ENCODE measurements around the gene FAM53A.
"Not testable (repeated sequence)": the region's sequence is repeated elsewhere in the genome, so short reads cannot be mapped to it uniquely, and the experiment has no call there.

The FAM53A gene

DNA sequence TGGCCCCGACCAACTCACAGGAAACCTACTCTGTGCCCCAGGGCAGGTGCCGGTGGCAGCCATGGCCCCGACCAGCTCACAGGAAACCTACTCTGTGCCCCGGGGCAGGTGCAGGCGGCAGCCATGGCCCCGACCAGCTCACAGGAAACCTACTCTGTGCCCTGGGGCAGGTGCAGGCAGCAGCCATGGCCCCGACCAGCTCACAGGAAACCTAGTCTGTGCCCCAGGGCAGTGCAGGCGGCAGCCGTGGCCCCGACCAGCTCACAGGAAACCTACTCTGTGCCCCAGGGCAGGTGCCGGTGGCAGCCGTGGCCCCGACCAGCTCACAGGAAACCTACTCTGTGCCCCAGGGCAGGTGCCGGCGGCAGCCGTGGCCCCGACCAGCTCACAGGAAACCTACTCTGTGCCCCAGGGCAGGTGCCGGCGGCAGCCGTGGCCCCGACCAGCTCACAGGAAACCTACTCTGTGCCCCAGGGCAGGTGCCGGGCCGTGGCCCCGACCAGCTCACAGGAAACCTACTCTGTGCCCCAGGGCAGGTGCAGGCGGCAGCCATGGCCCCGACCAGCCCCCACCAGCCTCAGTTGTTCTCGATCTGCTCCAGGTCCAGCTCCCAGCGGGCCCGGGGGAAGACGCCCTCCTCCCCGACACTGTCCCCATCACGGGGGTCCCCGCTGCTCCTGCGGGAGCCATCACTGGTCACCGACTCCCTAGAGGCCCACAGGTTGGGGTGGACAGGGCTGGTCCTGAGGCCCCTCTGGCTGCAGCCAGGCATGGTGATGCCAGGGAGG lies 43.2 kb downstream of the FAM53A start:
- H3K9ac ChIP-seq (ENCODE audit: low read depth, low read length); H3K4me1 ChIP-seq (ENCODE audit: insufficient read depth, low read length): not testable (repeated sequence)

DNA sequence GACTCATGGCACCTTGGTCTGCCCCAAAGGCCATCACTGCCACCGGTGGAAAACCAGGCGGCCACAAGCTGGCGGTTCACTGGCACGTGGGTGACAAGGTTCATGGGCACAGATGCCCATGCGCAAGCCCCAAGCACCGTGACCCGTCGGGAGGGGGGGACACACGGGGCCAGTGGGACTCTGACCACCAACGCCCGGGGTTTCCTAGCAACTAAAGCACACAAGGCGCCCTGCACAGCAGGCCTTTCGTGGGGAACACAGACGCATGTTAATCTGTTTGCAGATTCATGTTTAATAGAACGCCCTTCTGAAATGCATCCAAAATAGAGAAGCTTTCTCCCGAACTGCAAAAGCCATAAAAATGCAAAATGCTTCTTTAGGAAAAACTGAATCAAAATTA lies 43.9 kb downstream of the FAM53A start:
- Histone ChIP-seq H3K4me3 (ENCODE audit: low read length) (no peak overlapping the region), H3K9ac (ENCODE audit: low read depth, low read length) (no peak overlapping the region), H3K9me3 (ENCODE audit: insufficient read depth, low read depth, low read length) (no peaks in the 10 kb centered on the region), H3K27me3 (ENCODE audit: insufficient read depth, low read length) (no peaks in the 10 kb centered on the region), H3K27ac (ENCODE audit: low read length) (no peak overlapping the region), H3K36me3 (ENCODE audit: insufficient read depth, low read depth, low read length) (no peaks in the 10 kb centered on the region), H3K4me1 (ENCODE audit: insufficient read depth, low read length) (no peaks in the 10 kb centered on the region)

More for the DNA sequence above, 43.2 kb downstream of the FAM53A start:
- not testable (repeated sequence) for H3K27ac ChIP-seq (ENCODE audit: low read length); H3K27me3 ChIP-seq (ENCODE audit: insufficient read depth, low read length); H3K9me3 ChIP-seq (ENCODE audit: insufficient read depth, low read depth, low read length); H3K36me3 ChIP-seq (ENCODE audit: insufficient read depth, low read depth, low read length); H3K4me3 ChIP-seq (ENCODE audit: low read length)

DNA sequence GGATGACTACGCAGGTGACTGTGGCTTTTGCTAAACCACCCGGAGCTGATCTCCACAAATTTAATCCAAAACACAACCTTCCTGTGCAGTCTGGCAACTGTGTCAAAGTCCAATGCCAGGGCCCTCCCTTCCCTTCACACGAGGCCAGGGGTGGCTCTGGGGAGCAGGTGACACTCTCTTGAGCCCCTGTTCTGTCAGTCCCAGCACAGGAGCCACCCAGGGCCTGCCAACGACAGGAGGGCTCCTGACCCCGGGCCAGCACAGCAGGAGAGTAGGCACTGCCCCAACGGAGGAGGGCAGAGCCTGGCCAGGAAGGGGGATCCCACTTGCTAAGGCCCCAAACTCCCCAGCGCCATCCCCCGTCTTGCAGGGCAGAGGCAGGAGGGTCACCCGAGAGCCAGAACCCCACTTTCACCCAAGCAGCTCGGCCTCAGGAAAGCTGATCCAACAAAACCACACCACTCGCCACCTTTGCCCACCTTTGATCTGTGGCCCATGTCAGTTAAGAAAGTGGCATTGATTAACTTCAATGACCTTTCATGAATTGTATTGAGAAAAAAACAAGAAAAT lies 44.7 kb downstream of the FAM53A start:
- H3K27me3 ChIP-seq (ENCODE audit: insufficient read depth, low read length) = no peaks in the 10 kb centered on the region
- H3K4me3 ChIP-seq (ENCODE audit: low read length) = no peak overlapping the region
- no peaks in the 10 kb centered on the region for H3K36me3 ChIP-seq (ENCODE audit: insufficient read depth, low read depth, low read length)

DNA sequence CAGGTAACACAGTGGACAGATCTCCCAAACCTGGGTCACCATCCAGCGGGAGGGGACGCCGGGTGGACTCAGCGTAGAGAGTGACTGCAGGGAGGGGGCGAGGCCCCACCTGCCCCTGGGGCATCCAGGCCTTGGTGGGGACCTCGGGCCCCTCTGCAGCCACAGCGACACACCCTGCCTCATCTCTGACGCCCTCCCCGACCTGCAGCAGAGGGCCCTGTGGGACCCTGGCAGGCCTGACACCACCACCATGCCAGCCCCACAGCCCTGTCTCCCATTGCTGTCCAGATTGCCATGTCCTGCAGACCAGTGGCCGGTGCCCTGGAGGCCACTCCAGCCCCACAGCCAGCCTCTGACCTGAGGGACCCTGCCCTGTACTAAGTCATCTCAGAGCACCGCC lies 45.2 kb downstream of the FAM53A start:
- no peaks in the 10 kb centered on the region for H3K9me3 ChIP-seq (ENCODE audit: insufficient read depth, low read depth, low read length)
- no peaks in the 10 kb centered on the region for H3K4me1 ChIP-seq (ENCODE audit: insufficient read depth, low read length)
- H3K4me3 ChIP-seq (ENCODE audit: low read length) = no peak overlapping the region
- H3K9ac ChIP-seq (ENCODE audit: low read depth, low read length) = no peak overlapping the region
- H3K27ac ChIP-seq (ENCODE audit: low read length) = no peak overlapping the region
- H3K27me3 ChIP-seq (ENCODE audit: insufficient read depth, low read length) = no peaks in the 10 kb centered on the region
- no peaks in the 10 kb centered on the region for H3K36me3 ChIP-seq (ENCODE audit: insufficient read depth, low read depth, low read length)

More for the DNA sequence above, 44.7 kb downstream of the FAM53A start:
- Histone ChIP-seq H3K9me3 (ENCODE audit: insufficient read depth, low read depth, low read length) (no peaks in the 10 kb centered on the region), H3K9ac (ENCODE audit: low read depth, low read length) (no peak overlapping the region), H3K4me1 (ENCODE audit: insufficient read depth, low read length) (no peaks in the 10 kb centered on the region), H3K27ac (ENCODE audit: low read length) (no peak overlapping the region)

DNA sequence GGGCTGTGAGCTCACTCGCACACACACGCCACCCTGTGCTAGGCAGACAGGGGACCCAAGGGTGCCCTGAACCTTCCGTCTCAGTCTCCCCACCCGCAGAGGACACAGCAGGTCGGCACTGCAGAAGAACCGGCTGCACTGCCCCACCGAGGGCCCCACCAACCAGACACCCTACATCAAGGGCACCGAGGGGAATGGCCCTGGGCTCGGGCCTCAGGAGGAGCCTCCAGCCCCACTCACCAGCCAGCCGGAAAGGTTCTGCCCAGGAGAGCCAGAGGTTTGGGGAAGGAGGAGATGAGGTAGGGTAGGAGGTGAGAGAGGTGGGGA lies 45.9 kb downstream of the FAM53A start:
- no peaks in the 10 kb centered on the region for H3K4me1 ChIP-seq (ENCODE audit: insufficient read depth, low read length)
- no peaks in the 10 kb centered on the region for H3K27me3 ChIP-seq (ENCODE audit: insufficient read depth, low read length)
- no peak overlapping the region for H3K9ac ChIP-seq (ENCODE audit: low read depth, low read length)
- no peaks in the 10 kb centered on the region for H3K36me3 ChIP-seq (ENCODE audit: insufficient read depth, low read depth, low read length)
- H3K4me3 ChIP-seq (ENCODE audit: low read length) = no peak overlapping the region
- no peak overlapping the region for H3K27ac ChIP-seq (ENCODE audit: low read length)
- no peaks in the 10 kb centered on the region for H3K9me3 ChIP-seq (ENCODE audit: insufficient read depth, low read depth, low read length)

DNA sequence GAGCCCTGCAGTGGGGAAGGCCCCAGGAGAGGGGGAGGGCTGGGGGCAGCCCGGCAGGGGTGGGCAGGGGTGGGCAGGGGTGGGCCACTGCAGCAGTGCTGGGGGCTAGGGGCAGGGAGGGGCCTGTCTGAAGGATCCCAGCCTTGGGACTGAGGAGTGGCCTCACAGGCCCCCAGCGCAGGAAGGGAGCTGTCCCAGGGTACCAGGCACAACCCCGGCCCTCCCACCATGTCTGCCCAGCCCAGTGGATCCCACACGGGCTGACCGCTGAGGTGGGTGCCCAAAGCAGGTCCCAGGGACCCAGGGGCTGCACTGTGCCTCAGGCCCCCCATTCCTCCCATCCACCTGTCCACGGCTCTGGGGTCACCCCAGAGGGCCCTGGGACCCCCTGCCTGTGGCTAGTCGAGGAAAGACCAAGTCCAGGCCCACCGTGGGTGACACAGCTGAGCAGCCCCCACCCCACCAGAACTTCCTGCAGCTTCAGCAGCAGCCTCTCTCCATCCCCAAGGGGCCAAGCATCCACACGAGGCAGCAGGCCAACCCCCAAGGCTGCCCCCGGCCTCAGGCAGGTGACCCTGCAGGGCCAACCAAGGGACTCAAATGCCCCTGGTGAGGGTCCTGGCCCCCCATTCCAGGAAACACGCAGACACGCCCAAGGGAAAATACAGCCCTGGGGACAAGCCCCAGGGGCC lies 46.4 kb downstream of the FAM53A start:
- Histone ChIP-seq H3K4me1 (ENCODE audit: insufficient read depth, low read length) (no peaks in the 10 kb centered on the region), H3K27me3 (ENCODE audit: insufficient read depth, low read length) (no peaks in the 10 kb centered on the region), H3K9ac (ENCODE audit: low read depth, low read length) (no peak overlapping the region)

DNA sequence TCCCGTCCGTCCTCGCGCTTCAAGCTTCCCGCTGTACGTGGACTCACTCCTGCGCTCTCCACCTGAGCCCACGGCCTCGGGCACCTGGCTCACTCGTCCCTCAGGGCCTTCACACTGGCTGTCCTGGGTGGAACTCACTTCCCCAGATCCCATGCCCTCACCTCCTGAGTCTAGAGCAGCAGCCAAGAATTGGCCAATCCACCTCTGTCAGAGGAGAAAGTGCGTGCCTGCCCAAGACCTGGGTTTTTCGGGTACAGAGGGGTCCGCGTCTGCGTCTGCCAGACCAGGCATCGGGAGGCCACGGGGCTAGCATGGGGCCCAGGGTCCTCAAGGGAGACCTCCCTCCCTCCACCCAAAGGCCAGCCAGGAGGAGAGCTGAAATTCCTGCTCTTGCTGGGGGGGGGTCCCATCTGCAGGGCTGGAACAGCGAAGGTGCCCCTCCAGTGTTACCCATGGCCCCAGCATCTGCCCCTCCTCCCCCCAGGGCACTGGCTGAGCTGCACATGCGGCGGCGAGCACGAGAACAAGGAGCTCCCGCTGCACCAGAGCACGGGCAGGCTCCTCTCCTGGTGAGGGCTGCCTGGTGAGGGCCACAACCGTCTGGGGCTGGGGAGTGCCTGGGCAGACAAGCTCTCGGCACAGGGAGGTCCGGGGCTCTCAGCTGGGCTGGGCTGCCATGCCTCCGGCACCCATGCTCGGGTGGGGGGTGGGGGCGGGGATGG lies 47.5 kb downstream of the FAM53A start:
- Histone ChIP-seq H3K9ac (ENCODE audit: low read depth, low read length) (no peak overlapping the region), H3K9me3 (ENCODE audit: insufficient read depth, low read depth, low read length) (no peaks in the 10 kb centered on the region), H3K36me3 (ENCODE audit: insufficient read depth, low read depth, low read length) (no peaks in the 10 kb centered on the region), H3K4me3 (ENCODE audit: low read length) (no peak overlapping the region), H3K27me3 (ENCODE audit: insufficient read depth, low read length) (no peaks in the 10 kb centered on the region), H3K4me1 (ENCODE audit: insufficient read depth, low read length) (no peaks in the 10 kb centered on the region), H3K27ac (ENCODE audit: low read length) (no peak overlapping the region)

More for the DNA sequence above, 46.4 kb downstream of the FAM53A start:
- Histone ChIP-seq H3K9me3 (ENCODE audit: insufficient read depth, low read depth, low read length) (no peaks in the 10 kb centered on the region), H3K36me3 (ENCODE audit: insufficient read depth, low read depth, low read length) (no peaks in the 10 kb centered on the region), H3K27ac (ENCODE audit: low read length) (no peak overlapping the region), H3K4me3 (ENCODE audit: low read length) (no peak overlapping the region)

DNA sequence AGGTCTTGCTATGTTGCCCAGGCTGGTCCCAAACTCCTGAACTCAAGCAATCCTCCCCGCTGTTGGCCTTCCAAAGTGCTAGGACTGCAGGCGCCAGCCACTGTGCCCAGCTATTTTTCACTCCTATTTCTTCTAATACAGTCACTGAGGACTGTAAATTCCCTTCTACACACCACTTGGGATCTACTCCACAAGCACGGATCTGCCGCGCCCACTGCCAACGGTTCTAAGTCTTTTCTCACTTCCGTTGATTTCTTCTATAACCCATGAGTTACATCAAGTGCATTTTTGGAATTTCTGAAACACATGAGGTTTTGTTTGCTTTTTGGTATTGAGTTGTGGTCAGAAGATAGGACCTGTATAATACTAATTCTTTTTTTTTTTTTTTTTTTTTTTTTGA lies 48.6 kb downstream of the FAM53A start:
- H3K27me3 ChIP-seq (ENCODE audit: insufficient read depth, low read length) = no peaks in the 10 kb centered on the region
- no peak overlapping the region for H3K4me3 ChIP-seq (ENCODE audit: low read length)
- H3K4me1 ChIP-seq (ENCODE audit: insufficient read depth, low read length) = no peaks in the 10 kb centered on the region
- no peak overlapping the region for H3K27ac ChIP-seq (ENCODE audit: low read length)
- no peaks in the 10 kb centered on the region for H3K36me3 ChIP-seq (ENCODE audit: insufficient read depth, low read depth, low read length)
- no peak overlapping the region for H3K9ac ChIP-seq (ENCODE audit: low read depth, low read length)
- no peaks in the 10 kb centered on the region for H3K9me3 ChIP-seq (ENCODE audit: insufficient read depth, low read depth, low read length)

DNA sequence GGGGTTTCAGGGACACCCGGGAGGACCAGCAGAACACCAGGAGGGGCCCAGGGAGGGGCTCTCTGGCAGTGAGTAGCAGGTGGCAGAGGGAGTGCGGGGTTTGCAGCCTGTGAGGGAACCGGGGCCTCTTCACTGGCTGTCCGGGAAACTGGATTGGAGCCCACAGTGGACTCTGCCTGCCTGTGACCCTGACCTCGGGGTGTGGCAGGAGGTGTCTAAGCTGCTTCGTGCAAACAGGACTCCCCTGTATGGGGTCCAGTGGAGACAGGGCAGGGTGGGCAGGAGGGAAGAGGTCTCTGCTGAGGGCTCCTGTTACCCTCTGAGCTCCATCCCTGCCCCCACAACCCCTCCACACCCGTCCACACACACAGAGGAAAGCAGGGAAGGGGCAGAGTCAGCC lies 50.1 kb downstream of the FAM53A start:
- Histone ChIP-seq H3K27me3 (ENCODE audit: insufficient read depth, low read length) (no peaks in the 10 kb centered on the region), H3K9ac (ENCODE audit: low read depth, low read length) (no peak overlapping the region)

DNA sequence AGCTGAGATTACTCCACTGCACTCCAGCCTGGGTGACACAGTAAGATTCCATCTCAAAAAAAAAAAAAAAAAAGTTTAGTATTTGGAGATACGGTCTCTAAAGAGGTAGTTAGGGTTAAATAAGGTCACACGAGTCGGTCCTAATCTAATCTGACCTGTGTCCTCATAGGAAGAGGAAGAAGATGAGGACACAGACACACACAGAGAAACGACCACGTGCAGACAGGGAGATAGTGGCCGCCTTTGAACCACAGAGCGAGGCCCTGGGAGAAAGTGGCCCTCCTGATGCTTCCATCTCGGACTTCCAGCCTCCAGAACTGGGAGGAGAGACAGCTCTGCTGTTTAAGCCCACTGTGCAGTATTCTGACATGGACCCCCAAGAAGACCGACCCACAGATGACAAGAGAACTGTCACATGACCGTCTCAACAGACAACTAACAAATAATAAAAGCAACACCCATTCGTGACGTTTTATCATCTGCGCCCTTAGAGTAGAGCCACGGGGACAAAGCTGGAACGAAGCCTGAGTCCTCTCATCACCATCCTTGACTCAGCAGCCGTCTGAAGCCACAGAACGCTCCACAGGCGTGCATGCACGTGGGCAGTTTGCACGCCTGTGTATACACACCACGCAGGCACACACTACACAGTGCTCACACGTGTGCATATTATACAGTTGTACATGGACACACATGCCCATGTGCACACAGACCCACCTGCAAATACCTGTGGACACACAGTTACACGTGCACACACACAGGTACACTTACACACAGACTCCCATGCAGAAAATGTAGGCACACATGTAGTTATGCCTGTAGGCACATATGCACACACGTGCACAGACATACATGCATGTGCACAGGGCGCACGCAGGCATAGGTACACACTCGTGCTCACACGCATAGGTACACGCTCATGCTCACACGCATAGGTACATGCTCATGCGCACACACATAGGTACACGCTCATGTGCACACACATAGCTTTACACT lies 51.7 kb downstream of the FAM53A start:
- H3K9ac ChIP-seq (ENCODE audit: low read depth, low read length) = no peak overlapping the region
- no peaks in the 10 kb centered on the region for H3K36me3 ChIP-seq (ENCODE audit: insufficient read depth, low read depth, low read length)
- H3K9me3 ChIP-seq (ENCODE audit: insufficient read depth, low read depth, low read length) = no peaks in the 10 kb centered on the region

More for the DNA sequence above, 50.1 kb downstream of the FAM53A start:
- no peaks in the 10 kb centered on the region for H3K36me3 ChIP-seq (ENCODE audit: insufficient read depth, low read depth, low read length)
- H3K27ac ChIP-seq (ENCODE audit: low read length) = no peak overlapping the region
- no peaks in the 10 kb centered on the region for H3K4me1 ChIP-seq (ENCODE audit: insufficient read depth, low read length)
- no peak overlapping the region for H3K4me3 ChIP-seq (ENCODE audit: low read length)
- H3K9me3 ChIP-seq (ENCODE audit: insufficient read depth, low read depth, low read length) = no peaks in the 10 kb centered on the region

DNA sequence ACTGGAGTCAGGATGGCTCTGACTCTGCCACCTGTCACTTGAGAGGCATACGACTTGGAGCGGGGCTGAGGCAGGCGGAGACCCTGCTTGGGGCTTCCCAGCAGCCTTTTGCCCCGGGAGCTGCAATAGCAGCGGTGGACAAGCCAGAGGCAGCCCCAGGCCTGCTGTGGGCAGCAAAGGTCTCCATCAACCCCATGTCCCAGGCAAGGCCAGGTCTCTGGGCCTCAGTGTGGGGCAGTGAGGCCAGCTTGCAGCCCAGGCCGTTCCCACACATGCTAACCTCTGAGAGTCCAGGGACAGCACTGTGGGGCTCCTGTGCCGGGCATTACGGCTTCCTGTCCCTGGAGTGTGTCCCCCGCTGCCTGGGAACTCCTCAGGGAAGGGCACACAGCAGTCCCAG lies 53.0 kb downstream of the FAM53A start:
- no peak overlapping the region for H3K27ac ChIP-seq (ENCODE audit: low read length)
- no peaks in the 10 kb centered on the region for H3K4me1 ChIP-seq (ENCODE audit: insufficient read depth, low read length)
- no peaks in the 10 kb centered on the region for H3K9me3 ChIP-seq (ENCODE audit: insufficient read depth, low read depth, low read length)
- no peaks in the 10 kb centered on the region for H3K27me3 ChIP-seq (ENCODE audit: insufficient read depth, low read length)
- no peak overlapping the region for H3K4me3 ChIP-seq (ENCODE audit: low read length)
- H3K9ac ChIP-seq (ENCODE audit: low read depth, low read length) = no peak overlapping the region
- no peaks in the 10 kb centered on the region for H3K36me3 ChIP-seq (ENCODE audit: insufficient read depth, low read depth, low read length)

More for the DNA sequence above, 51.7 kb downstream of the FAM53A start:
- Histone ChIP-seq H3K4me1 (ENCODE audit: insufficient read depth, low read length) (no peaks in the 10 kb centered on the region), H3K27ac (ENCODE audit: low read length) (no peak overlapping the region), H3K27me3 (ENCODE audit: insufficient read depth, low read length) (no peaks in the 10 kb centered on the region), H3K4me3 (ENCODE audit: low read length) (no peak overlapping the region)

Measured in iPS-20b (cell line).